ENCODE measurements around the gene TFAP2D.

Gene TFAP2D

GRCh38 chr6:50713226-50713625 is at the start of gene TFAP2D:
TSS of gene TFAP2D (plus strand) at chr6:50713526. CDS start at chr6:50714056, 530 bp downstream.
- FAIRE-seq (no peak), DNase-seq (ENCODE audit: insufficient read length, low spot score) (no peak)

- DNase-seq (ENCODE audit: insufficient read length, low spot score) (no peak), FAIRE-seq (no peak)
Observed at GRCh38 chr6:50663806-50664205, 49.5 kb upstream of the TFAP2D start.

GRCh38 chr6:50666089-50666488 is 47.2 kb upstream of the TFAP2D start:
- FAIRE-seq: no peak
- no peak for DNase-seq (ENCODE audit: insufficient read length, low spot score)

GRCh38 chr6:50681213-50681824 is 32.0 kb upstream of the TFAP2D start:
- DNase-seq (ENCODE audit: insufficient read length, low spot score): no peak
- FAIRE-seq: no peak

DNA sequence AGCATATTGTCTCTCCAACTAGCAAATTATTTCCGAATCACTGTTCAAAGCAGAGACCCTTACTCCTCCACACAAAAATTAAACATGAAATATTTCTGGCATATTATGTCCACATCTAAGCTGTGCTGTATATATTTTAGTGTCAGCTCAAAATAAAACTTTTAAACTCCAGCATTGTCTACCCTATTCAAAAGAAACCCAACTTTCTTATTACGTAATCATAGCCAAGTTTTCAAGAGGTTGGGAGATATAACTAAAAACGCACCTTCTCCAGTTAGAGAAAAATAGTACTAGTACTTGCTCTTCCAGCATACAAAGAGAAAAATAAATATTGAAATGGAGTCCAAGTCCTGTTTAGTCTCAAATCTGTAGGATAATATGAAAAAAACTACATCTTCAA is 24.1 kb upstream of the TFAP2D start:
- FAIRE-seq: no peak
- DNase-seq (ENCODE audit: insufficient read length, low spot score): no peak

GRCh38 chr6:50691814-50692495 is 21.4 kb upstream of the TFAP2D start:
- FAIRE-seq (no peak), DNase-seq (ENCODE audit: insufficient read length, low spot score) (no peak)

- DNase-seq (ENCODE audit: insufficient read length, low spot score): no peak
- no peak for FAIRE-seq
Observed at GRCh38 chr6:50698546-50698945, 14.8 kb upstream of the TFAP2D start.

- DNase-seq (ENCODE audit: insufficient read length, low spot score): no peak
- no peak for FAIRE-seq
Observed at GRCh38 chr6:50699051-50699775, 14.1 kb upstream of the TFAP2D start.

DNA sequence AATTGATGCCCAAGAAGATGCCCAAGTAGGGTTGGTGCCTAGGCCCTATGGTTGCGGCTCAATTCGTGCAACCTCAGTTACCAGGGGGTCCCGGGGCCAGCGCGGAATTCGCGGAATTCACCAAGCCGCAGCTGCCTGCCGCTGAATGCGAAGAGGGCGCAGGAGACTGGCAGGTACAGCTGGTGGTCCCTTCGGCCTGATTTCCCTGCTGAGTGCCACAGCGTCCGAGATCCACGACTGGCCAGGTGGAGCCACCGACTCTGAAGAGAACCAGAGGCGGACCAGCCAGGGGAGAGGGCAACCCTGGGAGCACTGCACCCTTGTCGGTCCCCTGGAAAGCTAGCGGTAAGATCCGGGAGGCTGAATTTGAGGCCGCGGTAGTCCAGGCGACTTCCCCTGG is 6.8 kb upstream of the TFAP2D start:
- FAIRE-seq (no peak), DNase-seq (ENCODE audit: insufficient read length, low spot score) (no peak)

DNA sequence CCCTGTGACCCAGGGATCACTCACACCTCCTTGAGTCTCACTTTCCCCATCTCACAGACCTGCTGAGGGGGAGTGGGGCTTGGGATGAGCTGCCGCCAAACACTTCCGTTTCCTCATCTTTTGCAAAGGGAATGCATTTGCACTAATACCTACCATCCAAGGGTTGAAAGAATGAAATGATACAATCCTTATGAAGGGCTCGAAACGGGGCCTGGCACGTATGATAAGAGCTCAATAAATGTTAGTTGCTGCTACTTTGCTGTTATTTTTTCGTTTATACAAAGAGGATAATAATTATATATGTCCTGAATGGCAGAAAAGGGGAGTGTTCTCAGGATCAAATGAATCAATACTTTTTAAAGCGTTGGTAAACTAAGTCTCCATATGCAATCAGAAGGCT is 6.1 kb upstream of the TFAP2D start:
- FAIRE-seq: no peak
- no peak for DNase-seq (ENCODE audit: insufficient read length, low spot score)

- FAIRE-seq (no peak), DNase-seq (ENCODE audit: insufficient read length, low spot score) (no peak)
Observed at GRCh38 chr6:50707652-50708300, 5.5 kb upstream of the TFAP2D start.

DNA sequence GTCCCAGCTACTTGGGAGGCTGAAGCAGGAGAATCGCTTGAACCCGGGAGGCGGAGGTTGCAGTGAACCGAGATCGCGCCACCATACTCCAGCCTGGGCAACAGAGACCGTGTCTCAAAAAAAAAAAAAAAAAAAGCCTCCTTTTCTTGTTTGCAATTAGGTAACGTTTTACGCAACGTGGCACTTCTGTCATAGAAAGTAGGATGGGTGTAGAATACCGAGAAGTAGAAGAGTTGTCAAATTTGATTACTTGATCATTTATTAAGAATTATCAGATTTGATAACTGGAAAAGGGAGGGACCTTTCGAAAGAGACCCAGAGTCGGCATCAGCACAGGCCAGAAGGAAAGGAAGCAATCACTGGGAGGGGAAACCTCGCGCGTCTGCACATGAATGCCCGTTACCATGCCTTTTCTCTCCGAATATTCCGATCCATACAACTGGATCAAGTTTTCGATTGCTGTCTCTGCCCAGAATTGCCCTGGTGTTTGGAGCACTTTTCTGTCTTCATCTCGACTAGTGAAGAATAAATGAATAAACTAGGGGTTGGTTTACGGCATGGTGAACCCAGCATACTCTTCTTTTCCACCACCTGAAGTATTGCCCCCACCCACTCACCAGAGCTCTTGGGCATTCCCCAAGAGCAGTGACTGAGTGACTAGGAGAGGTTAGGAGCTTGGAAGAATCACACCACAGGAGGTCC is 4.5 kb upstream of the TFAP2D start:
- no peak for FAIRE-seq
- no peak for DNase-seq (ENCODE audit: insufficient read length, low spot score)

- FAIRE-seq: no peak
Observed at GRCh38 chr6:50709366-50709734, 4.0 kb upstream of the TFAP2D start.

GRCh38 chr6:50711686-50712085 is 1.6 kb upstream of the TFAP2D start:
- no peak for FAIRE-seq
- DNase-seq (ENCODE audit: insufficient read length, low spot score): no peak

More at GRCh38 chr6:50709366-50709734, 4.0 kb upstream of the TFAP2D start:
- no peak for DNase-seq (ENCODE audit: insufficient read length, low spot score)

- no peak for DNase-seq (ENCODE audit: insufficient read length, low spot score)
- no peak for FAIRE-seq
Observed at GRCh38 chr6:50712291-50712690, 1.0 kb upstream of the TFAP2D start.

DNA sequence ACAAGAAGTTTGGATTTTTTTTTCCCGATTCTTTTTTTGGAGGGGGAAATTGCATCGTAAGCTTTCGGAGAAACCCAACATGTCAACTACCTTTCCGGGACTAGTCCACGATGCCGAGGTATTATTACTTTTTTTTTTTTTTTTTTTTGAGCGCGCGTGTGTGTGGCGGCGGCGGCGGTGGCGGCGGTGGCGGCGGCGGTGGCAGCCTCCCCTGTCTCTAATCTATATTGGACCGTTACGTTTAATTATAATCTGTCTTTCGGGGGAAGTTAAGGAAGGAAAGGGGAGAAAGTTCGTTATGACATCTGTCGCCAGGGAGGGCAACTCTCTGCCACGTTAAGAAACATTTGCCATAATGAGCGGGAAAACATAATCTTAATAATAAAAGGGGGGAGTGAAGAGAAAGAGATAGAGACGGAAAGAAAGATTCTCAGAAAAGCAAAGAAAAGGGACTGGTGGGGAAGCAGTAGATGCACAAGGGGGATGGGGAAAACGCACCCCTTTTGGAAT is 706 bp downstream of the TFAP2D start:
- FAIRE-seq (no peak), DNase-seq (ENCODE audit: insufficient read length, low spot score) (no peak)

DNA sequence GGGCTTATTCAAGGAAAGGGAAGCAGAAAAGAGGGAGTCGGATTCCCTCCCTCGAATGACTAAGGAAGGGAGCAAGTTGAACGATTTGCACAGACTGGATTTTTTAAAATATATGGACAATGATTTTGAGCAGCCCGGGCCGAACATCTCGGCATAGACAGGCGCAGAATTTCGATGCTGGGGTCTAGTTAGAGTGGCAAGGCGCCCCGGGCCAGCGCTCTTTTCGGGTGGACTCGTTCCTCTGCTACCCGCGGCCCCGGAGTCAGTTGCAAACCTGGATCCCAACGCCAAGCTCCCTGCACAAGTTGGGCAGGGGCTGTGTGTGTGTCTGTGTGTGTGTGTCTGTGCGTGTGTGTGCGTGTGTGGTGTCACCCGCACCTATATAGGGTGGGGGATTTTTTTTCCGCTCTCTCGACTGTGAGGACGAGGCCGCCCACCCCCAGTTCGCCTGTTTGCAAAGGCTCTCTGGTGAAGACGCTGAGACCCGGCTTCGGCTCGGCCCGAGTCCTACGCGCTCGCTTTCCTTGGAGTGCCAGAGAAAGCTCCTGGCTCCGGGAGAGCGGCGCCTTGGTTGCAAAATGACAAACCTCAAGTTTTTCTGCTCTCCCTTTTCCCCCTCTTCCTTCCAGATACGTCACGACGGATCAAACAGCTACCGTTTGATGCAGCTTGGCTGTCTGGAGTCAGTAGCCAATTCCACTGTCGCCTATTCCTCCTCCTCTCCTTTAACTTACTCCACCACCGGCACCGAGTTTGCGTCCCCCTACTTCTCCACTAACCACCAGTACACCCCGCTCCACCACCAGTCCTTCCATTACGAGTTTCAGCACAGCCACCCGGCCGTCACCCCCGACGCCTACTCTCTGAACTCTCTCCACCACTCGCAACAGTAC is 1.4 kb downstream of the TFAP2D start:
- FAIRE-seq (no peak), DNase-seq (ENCODE audit: insufficient read length, low spot score) (no peak)

- FAIRE-seq (no peak), DNase-seq (ENCODE audit: insufficient read length, low spot score) (no peak)
Observed at GRCh38 chr6:50716899-50717509, 3.7 kb downstream of the TFAP2D start.

DNA sequence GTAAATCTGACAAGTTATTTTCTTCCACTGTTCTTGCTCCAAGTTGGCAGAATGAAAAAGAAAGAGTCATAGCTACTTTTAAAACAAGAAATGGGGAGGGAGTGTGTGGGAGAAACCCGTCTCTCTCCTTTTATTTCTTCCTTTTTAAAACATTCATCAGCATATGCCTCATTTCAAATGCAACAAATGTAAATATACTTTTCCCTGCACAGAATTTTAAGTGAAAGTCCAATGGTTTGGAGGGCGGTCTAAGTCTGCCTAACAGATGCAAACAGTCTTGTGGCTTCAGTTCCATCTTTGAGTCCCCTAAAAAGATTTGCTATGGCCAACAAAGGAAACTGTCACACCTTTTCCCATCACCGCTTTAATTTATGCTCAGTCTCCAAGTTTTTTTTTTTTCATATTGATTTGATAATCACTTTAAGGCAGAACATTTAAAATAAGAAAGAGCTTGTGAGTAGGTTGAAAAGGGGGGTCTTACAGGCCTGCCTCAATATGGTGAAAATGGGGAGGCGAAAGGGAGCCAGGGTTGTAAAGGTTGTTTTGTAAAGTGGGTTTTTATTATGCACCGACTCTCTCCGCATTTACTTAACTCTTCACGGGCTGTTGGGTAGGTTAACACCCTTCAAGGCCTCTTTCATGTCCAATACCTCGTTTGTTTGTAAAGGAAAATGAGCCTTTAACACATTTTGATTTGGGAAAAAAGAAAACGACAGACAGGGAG is 4.6 kb downstream of the TFAP2D start:
- DNase-seq (ENCODE audit: insufficient read length, low spot score): no peak
- no peak for FAIRE-seq

Data from HTR-8/SVneo (cell line).